Liver (tissue), 9 donors: ENCODE results near the gene TMX3. TPM values are rescaled to one million over a fixed set of nuclear protein-coding genes. Genes with fewer than 3 reads are reported as not detected.

ENCODE experiments used
- DNase-seq: peaks from one replicate; pipeline ENCODE4 v3.0.0-alpha.2; 2017; ENCODE audit warnings: low spot score
- H3K27ac ChIP-seq, 2 donors: one replicate each; pipeline ENCODE4 v1.7.0; 2013; ENCODE audit warnings: inconsistent platforms in 2 of 2, low read length in 2 of 2, control low read depth in 1 of 2, low read depth in 1 of 2, mild to moderate bottlenecking in 1 of 2
- H3K27me3 ChIP-seq, 4 donors: one replicate each; pipeline versions ENCODE4 v1.6.1 to v1.7.0; 2013; ENCODE audit warnings: low read length in 3 of 4, inconsistent platforms in 1 of 4, mild to moderate bottlenecking in 1 of 4, moderate library complexity in 1 of 4; ENCODE audit not compliant: control insufficient read depth in 4 of 4, insufficient read depth in 4 of 4
- H3K36me3 ChIP-seq, 4 donors: one replicate each; pipeline versions ENCODE4 v1.6.1 to v1.7.0; 2013; ENCODE audit warnings: low read length in 3 of 4, mild to moderate bottlenecking in 3 of 4, low read depth in 1 of 4, moderate library complexity in 1 of 4; ENCODE audit not compliant: control insufficient read depth in 4 of 4, insufficient read depth in 3 of 4
- H3K4me1 ChIP-seq, 4 donors: one replicate each; pipeline versions ENCODE4 v1.6.1 to v1.7.0; 2013; ENCODE audit warnings: low read length in 3 of 4, mild to moderate bottlenecking in 3 of 4, moderate library complexity in 1 of 4; ENCODE audit not compliant: control insufficient read depth in 4 of 4, insufficient read depth in 4 of 4
- H3K4me3 ChIP-seq, 3 donors: one replicate each; pipeline versions ENCODE4 v1.6.1 to v1.7.0; 2013; ENCODE audit warnings: low read length in 3 of 3, control low read depth in 1 of 3, low read depth in 1 of 3, mild to moderate bottlenecking in 1 of 3
- H3K9ac ChIP-seq, 2 donors: one replicate each; pipeline ENCODE4 v1.7.0; 2013; ENCODE audit warnings: low read length in 2 of 2, mild to moderate bottlenecking in 2 of 2, moderate library complexity in 2 of 2, control low read depth in 1 of 2, low read depth in 1 of 2
- H3K9me3 ChIP-seq, 4 donors: one replicate each; pipeline versions ENCODE4 v1.6.1 to v1.7.0; 2013; ENCODE audit warnings: low read length in 3 of 4; ENCODE audit not compliant: control insufficient read depth in 4 of 4
- ATF3 ChIP-seq: IDR thresholded peaks from 2 replicates; pipeline ENCODE4 v1.6.1; 2016; ENCODE audit warnings: antibody characterized with exemption
- CTCF ChIP-seq: fragments of 150-350 bp; IDR thresholded peaks from 2 replicates; pipeline ENCODE4 v1.5.1; 2017; ENCODE audit warnings: improper control_type of control experiment, low read depth, low read length; ENCODE audit not compliant: missing input control
- EGR1 ChIP-seq, 2 donors: IDR thresholded peaks; 2 replicates each; pipeline ENCODE4 v1.6.1; 2016 to 2018; ENCODE audit warnings: antibody characterized with exemption in 2 of 2, low read depth in 2 of 2
- FOXA1 ChIP-seq: IDR thresholded peaks from 2 replicates; pipeline ENCODE4 v1.6.1; 2016; ENCODE audit warnings: antibody characterized with exemption
- FOXA2 ChIP-seq: IDR thresholded peaks from 2 replicates; pipeline ENCODE4 v1.6.1; 2016; ENCODE audit warnings: antibody characterized with exemption
- HNF4A ChIP-seq, 2 donors: conservative IDR thresholded peaks; 2 replicates each; pipeline ENCODE4 v1.6.1; 2016; ENCODE audit warnings: antibody characterized with exemption in 2 of 2, mild to moderate bottlenecking in 2 of 2
- HNF4G ChIP-seq: IDR thresholded peaks from 2 replicates; pipeline ENCODE4 v1.6.1; 2016; ENCODE audit warnings: antibody characterized with exemption
- JUND ChIP-seq, 2 donors: IDR thresholded peaks; 2 replicates each; pipeline ENCODE4 v1.6.1; 2016; ENCODE audit warnings: antibody characterized with exemption in 2 of 2
- RAD21 ChIP-seq, 2 donors: IDR thresholded peaks; 2 replicates each; pipeline ENCODE4 v1.6.1; 2016; ENCODE audit warnings: antibody characterized with exemption in 2 of 2, mild to moderate bottlenecking in 2 of 2
- REST ChIP-seq: IDR thresholded peaks from 2 replicates; pipeline ENCODE4 v1.6.1; 2016; ENCODE audit warnings: antibody characterized with exemption, mild to moderate bottlenecking
- SP1 ChIP-seq: IDR thresholded peaks from 2 replicates; pipeline ENCODE4 v1.6.1; 2018; ENCODE audit warnings: antibody characterized with exemption, mild to moderate bottlenecking
- TAF1 ChIP-seq: conservative IDR thresholded peaks from 2 replicates; pipeline ENCODE4 v1.6.1; 2016; ENCODE audit warnings: antibody characterized with exemption, mild to moderate bottlenecking
- YY1 ChIP-seq: IDR thresholded peaks from 2 replicates; pipeline ENCODE4 v1.6.1; 2016; ENCODE audit warnings: antibody characterized with exemption, mild to moderate bottlenecking
- WGBS: extraction: QIAGEN DNeasy Blood & Tissue Kit; methylation state at CpG from one replicate; pipeline ENCODE4 v1.1.7; 2013; 5-methylcytosine and 5-hydroxymethylcytosine counted together
- polyA plus RNA-seq, 2 donors: library from polyadenylated mRNA; stranded (reverse) in 1 of 2; unstranded in 1 of 2; fragments of 200-250 nt in 1 of 2; fragments of >200 nt in 1 of 2; fragmentation: Nextera tagmentation in 1 of 2; extraction: Ambion mirVana in 1 of 2; gene quantifications; one replicate each; pipeline versions ENCODE4 v1.2.1 to v1.2.3, GENCODE V29; 2013 to 2015
- total RNA-seq, 2 donors: library from RNA; depleted of rRNA; stranded (reverse); fragments of >200 nt; gene quantifications; one replicate each; pipeline ENCODE4 v1.2.3, GENCODE V29; 2014
- TF ChIP-seq, protein P1 (sequence below): IDR thresholded peaks from 2 replicates; pipeline ENCODE4 v1.6.1; 2016; ENCODE audit warnings: antibody characterized with exemption
- donor health status: healthy.
- donor health status: healthy.
- donor health status: healthy.
- donor health status: healthy.
- donor health status: healthy.

Gene TMX3
- total and polyA plus RNA-seq, 4 donors: 9.0 to 38.6 (median 20.3) TPM

- H3K9ac ChIP-seq: peak overlapping the region; percentile 5 to 78
- peak overlapping the region; percentile 84 to 97 (median 94) for H3K4me3 ChIP-seq
- no peaks in the 10 kb centered on the region for H3K27me3 ChIP-seq
- no peak for DNase-seq
- under 1% methylated on average over 14 of the region's 14 CpGs for WGBS
- peak overlapping the region; percentile 53 to 70 for H3K27ac ChIP-seq
- peaks cover 3 to 31% (median 20%) of the 10 kb centered on the region in 4 donors for H3K36me3 ChIP-seq
- TF ChIP-seq JUND (IDR thresholded peaks at IDR 0.05): no peak
- no peak for TF ChIP-seq CTCF
- peaks cover 3 to 18% (median 7%) of the 10 kb centered on the region in 4 donors for H3K4me1 ChIP-seq
- H3K9me3 ChIP-seq: no peaks in the 10 kb centered on the region
Observed at GRCh38 chr18:68714366-68714711, 569 bp downstream of the TMX3 start.

GRCh38 chr18:68713796-68714195 lies 1.1 kb downstream of the TMX3 start:
- Histone ChIP-seq H3K4me3 (peak overlapping the region; percentile 84 to 97 (median 94)), H3K9me3 (no peaks in the 10 kb centered on the region), H3K27ac (no peak overlapping the region), H3K27me3 (no peaks in the 10 kb centered on the region), H3K36me3 (peaks cover 3 to 34% (median 21%) of the 10 kb centered on the region in 4 donors), H3K4me1 (peaks cover 3 to 18% (median 7%) of the 10 kb centered on the region in 4 donors), H3K9ac (peak overlapping the region; percentile 5 to 78)
- WGBS: 37% methylated on average over 6 of the region's 6 CpGs
- TF ChIP-seq RAD21 (IDR thresholded peaks at IDR 0.05) (no peak), FOXA1 (no peak), SP1 (no peak), HNF4A (conservative IDR thresholded peaks at IDR 0.05) (no peak), TAF1 (no peak), EGR1 (IDR thresholded peaks at IDR 0.05; ENCODE audit: low read depth in 2 of 2) (no peak), REST (no peak)
- DNase-seq: no peak

- H3K27me3 ChIP-seq: no peaks in the 10 kb centered on the region
- H3K9me3 ChIP-seq: no peaks in the 10 kb centered on the region
- no peak overlapping the region for H3K9ac ChIP-seq
- H3K4me3 ChIP-seq: no peak overlapping the region
- TF ChIP-seq, protein P1, sequence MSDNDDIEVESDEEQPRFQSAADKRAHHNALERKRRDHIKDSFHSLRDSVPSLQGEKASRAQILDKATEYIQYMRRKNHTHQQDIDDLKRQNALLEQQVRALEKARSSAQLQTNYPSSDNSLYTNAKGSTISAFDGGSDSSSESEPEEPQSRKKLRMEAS: no peak
- TF ChIP-seq JUND (IDR thresholded peaks at IDR 0.05) (no peak), YY1 (no peak), REST (no peak), SP1 (no peak), FOXA2 (no peak), TAF1 (no peak), ATF3 (no peak), RAD21 (IDR thresholded peaks at IDR 0.05) (no peak), HNF4G (no peak)
- H3K27ac ChIP-seq: no peak overlapping the region
- no peak for DNase-seq
- 90% methylated on average over 4 of the region's 4 CpGs for WGBS
- peaks cover 3 to 40% (median 23%) of the 10 kb centered on the region in 4 donors for H3K36me3 ChIP-seq
- peaks cover 3 to 18% (median 7%) of the 10 kb centered on the region in 4 donors for H3K4me1 ChIP-seq
Observed at GRCh38 chr18:68713131-68713530, 1.8 kb downstream of the TMX3 start.
